ENCODE results near the gene RAB2B.

RAB2B gene

GRCh38 chr14:21501568-21501967 is 24.8 kb upstream of the RAB2B start:
- no peak for TF ChIP-seq CTCF (IDR thresholded peaks at IDR 0.05)

GRCh38 chr14:21498540-21499526 is 22.1 kb upstream of the RAB2B start:
- TF ChIP-seq CTCF (IDR thresholded peaks at IDR 0.05): peak; percentile 58

- no peak for TF ChIP-seq CTCF (IDR thresholded peaks at IDR 0.05)
These were observed 19.7 kb upstream of the RAB2B start for GRCh38 chr14:21496453-21496852.

GRCh38 chr14:21494902-21495762 is 18.4 kb upstream of the RAB2B start:
- TF ChIP-seq CTCF (IDR thresholded peaks at IDR 0.05): no peak

GRCh38 chr14:21486640-21487087 is 9.9 kb upstream of the RAB2B start:
- TF ChIP-seq CTCF (IDR thresholded peaks at IDR 0.05): no peak

- no peak for TF ChIP-seq CTCF (IDR thresholded peaks at IDR 0.05)
These were observed 235 bp downstream of the RAB2B start for GRCh38 chr14:21476523-21476924.

GRCh38 chr14:21475767-21476522 is 814 bp downstream of the RAB2B start:
- no peak for TF ChIP-seq CTCF (IDR thresholded peaks at IDR 0.05)

All from LNCAP (cell line).